HepG2 (cell line): ENCODE data around the gene FGF4. TPM values are rescaled to one million over a fixed set of nuclear protein-coding genes. Genes with fewer than 3 reads are reported as not detected.

Experiments used
- HIVEP1 ChIP-seq: sonication (generic); formaldehyde crosslinking; IDR thresholded peaks from 2 replicates; pipeline ENCODE4 v1.4.0; 2020; ENCODE audit warnings: mild to moderate bottlenecking, missing genetic modification reagents
- NCOA2 ChIP-seq: sonication (generic); formaldehyde crosslinking; IDR thresholded peaks from 2 replicates; pipeline ENCODE4 v1.8.0; 2022; ENCODE audit warnings: inconsistent platforms
- ONECUT2 ChIP-seq: sonication (generic); formaldehyde crosslinking; IDR thresholded peaks from 2 replicates; pipeline ENCODE4 v1.4.0; 2020; ENCODE audit warnings: missing genetic modification reagents
- PHB2 ChIP-seq: fragments of 450-650 bp; IDR thresholded peaks from 2 replicates; pipeline ENCODE4 v1.6.1; 2018; ENCODE audit not compliant: partially characterized antibody
- ZNF143 ChIP-seq: sonication (generic); formaldehyde crosslinking; IDR thresholded peaks from 2 replicates; pipeline ENCODE4 v1.4.0; 2020; ENCODE audit warnings: missing genetic modification reagents
- ZNF34 ChIP-seq: sonication (generic); formaldehyde crosslinking; IDR thresholded peaks from 2 replicates; pipeline ENCODE4 v1.4.0; 2020; ENCODE audit warnings: mild to moderate bottlenecking, missing genetic modification reagents, borderline replicate concordance
- ZNF569 ChIP-seq: sonication (generic); formaldehyde crosslinking; IDR thresholded peaks from 2 replicates; pipeline ENCODE4 v1.5.0; 2020; ENCODE audit warnings: mild to moderate bottlenecking, missing genetic modification reagents, moderate library complexity, borderline replicate concordance
- polyA plus RNA-seq, 8 experiments: library from polyadenylated mRNA; depleted of rRNA in 3 of 8; stranded (reverse) in 7 of 8; unstranded in 1 of 8; fragments of >200 nt; fragmentation: Illumina TruSeq in 4 of 8; extraction: Trizol in 4 of 8; gene quantifications; 2 replicates each; pipeline versions ENCODE4 v1.2.1 to v1.2.3, GENCODE V29; 2011 to 2016; ENCODE audit warnings: low read depth in 4 of 8, missing spikeins in 1 of 8, mixed read lengths in 1 of 8; ENCODE audit not compliant: insufficient read depth in 1 of 8
- total RNA-seq, 5 experiments: library from RNA; depleted of rRNA; stranded (reverse); fragments of >200 nt; fragmentation: Illumina TruSeq; extraction: Trizol; gene quantifications; 2 replicates each; pipeline ENCODE4 v1.2.3, GENCODE V29; 2016; ENCODE audit warnings: low read depth in 1 of 5
- TF ChIP-seq, protein P1 (sequence below): sonication (generic); formaldehyde crosslinking; IDR thresholded peaks from 2 replicates; pipeline ENCODE4 v1.4.0; 2020; ENCODE audit warnings: missing genetic modification reagents
- TF ChIP-seq, protein P2 (sequence below): sonication (generic); formaldehyde crosslinking; IDR thresholded peaks from 2 replicates; pipeline ENCODE4 v1.4.0; 2020; ENCODE audit warnings: missing genetic modification reagents

Gene FGF4
- total and polyA plus RNA-seq, 2 of the 13 experiments (the other 11 are each of a cell fraction or from before 2014, with no cell fraction given): not detected

DNA sequence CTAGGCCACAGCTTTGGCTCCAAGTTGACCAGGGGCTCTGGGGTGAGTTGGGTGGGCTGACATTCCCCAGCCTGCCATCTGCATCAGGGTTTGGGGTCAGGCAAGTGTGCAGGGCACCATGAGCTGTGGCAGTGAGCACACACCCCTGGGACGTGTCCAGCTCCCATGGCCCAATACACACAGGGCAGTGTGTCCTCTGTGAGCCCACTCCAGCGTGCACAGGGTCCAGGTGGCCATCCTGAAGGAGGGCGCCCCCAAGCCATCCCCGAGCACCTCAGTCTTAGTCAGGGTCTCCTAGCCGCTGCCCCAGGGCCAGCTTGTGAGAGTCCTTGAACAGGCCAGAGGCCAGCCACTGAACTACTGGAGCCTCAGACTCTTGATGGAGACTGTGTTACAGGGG is 45.3 kb upstream of the FGF4 start (continued):
- TF ChIP-seq, protein P1, sequence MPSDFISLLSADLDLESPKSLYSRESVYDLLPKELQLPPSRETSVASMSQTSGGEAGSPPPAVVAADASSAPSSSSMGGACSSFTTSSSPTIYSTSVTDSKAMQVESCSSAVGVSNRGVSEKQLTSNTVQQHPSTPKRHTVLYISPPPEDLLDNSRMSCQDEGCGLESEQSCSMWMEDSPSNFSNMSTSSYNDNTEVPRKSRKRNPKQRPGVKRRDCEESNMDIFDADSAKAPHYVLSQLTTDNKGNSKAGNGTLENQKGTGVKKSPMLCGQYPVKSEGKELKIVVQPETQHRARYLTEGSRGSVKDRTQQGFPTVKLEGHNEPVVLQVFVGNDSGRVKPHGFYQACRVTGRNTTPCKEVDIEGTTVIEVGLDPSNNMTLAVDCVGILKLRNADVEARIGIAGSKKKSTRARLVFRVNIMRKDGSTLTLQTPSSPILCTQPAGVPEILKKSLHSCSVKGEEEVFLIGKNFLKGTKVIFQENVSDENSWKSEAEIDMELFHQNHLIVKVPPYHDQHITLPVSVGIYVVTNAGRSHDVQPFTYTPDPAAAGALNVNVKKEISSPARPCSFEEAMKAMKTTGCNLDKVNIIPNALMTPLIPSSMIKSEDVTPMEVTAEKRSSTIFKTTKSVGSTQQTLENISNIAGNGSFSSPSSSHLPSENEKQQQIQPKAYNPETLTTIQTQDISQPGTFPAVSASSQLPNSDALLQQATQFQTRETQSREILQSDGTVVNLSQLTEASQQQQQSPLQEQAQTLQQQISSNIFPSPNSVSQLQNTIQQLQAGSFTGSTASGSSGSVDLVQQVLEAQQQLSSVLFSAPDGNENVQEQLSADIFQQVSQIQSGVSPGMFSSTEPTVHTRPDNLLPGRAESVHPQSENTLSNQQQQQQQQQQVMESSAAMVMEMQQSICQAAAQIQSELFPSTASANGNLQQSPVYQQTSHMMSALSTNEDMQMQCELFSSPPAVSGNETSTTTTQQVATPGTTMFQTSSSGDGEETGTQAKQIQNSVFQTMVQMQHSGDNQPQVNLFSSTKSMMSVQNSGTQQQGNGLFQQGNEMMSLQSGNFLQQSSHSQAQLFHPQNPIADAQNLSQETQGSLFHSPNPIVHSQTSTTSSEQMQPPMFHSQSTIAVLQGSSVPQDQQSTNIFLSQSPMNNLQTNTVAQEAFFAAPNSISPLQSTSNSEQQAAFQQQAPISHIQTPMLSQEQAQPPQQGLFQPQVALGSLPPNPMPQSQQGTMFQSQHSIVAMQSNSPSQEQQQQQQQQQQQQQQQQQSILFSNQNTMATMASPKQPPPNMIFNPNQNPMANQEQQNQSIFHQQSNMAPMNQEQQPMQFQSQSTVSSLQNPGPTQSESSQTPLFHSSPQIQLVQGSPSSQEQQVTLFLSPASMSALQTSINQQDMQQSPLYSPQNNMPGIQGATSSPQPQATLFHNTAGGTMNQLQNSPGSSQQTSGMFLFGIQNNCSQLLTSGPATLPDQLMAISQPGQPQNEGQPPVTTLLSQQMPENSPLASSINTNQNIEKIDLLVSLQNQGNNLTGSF (CRISPR knock-in tag): no peak
- TF ChIP-seq ZNF569 (CRISPR knock-in tag): no peak
- TF ChIP-seq ZNF34: no peak
- TF ChIP-seq PHB2: no peak
- no peak for TF ChIP-seq HIVEP1 (CRISPR knock-in tag)
- TF ChIP-seq, protein P2, sequence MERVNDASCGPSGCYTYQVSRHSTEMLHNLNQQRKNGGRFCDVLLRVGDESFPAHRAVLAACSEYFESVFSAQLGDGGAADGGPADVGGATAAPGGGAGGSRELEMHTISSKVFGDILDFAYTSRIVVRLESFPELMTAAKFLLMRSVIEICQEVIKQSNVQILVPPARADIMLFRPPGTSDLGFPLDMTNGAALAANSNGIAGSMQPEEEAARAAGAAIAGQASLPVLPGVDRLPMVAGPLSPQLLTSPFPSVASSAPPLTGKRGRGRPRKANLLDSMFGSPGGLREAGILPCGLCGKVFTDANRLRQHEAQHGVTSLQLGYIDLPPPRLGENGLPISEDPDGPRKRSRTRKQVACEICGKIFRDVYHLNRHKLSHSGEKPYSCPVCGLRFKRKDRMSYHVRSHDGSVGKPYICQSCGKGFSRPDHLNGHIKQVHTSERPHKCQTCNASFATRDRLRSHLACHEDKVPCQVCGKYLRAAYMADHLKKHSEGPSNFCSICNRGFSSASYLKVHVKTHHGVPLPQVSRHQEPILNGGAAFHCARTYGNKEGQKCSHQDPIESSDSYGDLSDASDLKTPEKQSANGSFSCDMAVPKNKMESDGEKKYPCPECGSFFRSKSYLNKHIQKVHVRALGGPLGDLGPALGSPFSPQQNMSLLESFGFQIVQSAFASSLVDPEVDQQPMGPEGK (CRISPR knock-in tag): no peak
- no peak for TF ChIP-seq ZNF143 (CRISPR knock-in tag)
- no peak for TF ChIP-seq ONECUT2 (CRISPR knock-in tag)
- TF ChIP-seq NCOA2 (CRISPR knock-in tag): no peak
